ENCODE results near the gene DZANK1.
"Not testable (repeated sequence)": the region's sequence is repeated elsewhere in the genome, so short reads cannot be mapped to it uniquely, and the experiment has no call there.

DZANK1 gene

GRCh38 chr20:18436847-18437246 is 30.0 kb downstream of the DZANK1 start:
- no peak for DNase-seq

GRCh38 chr20:18431206-18431605 is 35.6 kb downstream of the DZANK1 start:
- DNase-seq = no peak

DNA sequence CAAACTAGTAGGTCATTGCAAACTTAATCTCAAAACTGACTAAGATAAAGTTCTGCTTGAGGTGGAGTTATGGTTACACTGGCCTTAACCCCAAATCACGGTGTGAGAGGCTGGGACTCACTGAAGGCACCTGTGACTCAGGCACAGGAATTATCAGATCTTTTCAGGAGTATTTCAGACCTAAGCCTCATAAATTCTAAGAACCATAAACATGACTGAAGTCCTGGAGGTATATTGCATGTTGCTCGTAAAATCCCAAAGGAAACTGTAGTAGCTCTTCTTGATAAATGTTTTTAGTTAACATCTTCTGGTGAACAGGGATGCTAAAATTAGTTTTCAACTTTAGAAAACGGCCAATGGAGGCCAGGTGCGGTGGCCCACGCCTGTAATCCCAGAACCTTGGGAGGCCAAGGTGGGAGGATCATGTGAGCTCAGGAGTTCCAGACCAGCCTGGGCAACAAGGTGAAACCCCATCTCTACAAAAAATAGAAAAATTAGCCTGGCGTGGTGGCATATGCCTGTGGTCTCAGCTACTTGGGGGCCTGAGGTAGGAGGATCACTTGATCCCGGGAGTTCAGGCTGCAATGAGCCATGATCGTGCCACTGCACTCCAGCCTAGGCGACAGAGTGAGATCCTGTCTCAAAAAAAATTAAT is 36.5 kb downstream of the DZANK1 start:
- no peak for DNase-seq

- no peak for DNase-seq
These were observed 38.2 kb downstream of the DZANK1 start for GRCh38 chr20:18428490-18429173.

GRCh38 chr20:18427214-18427613 is 39.6 kb downstream of the DZANK1 start:
- no peak for DNase-seq

- no peak for DNase-seq
These were observed 45.2 kb downstream of the DZANK1 start for GRCh38 chr20:18421608-18422007.

DNA sequence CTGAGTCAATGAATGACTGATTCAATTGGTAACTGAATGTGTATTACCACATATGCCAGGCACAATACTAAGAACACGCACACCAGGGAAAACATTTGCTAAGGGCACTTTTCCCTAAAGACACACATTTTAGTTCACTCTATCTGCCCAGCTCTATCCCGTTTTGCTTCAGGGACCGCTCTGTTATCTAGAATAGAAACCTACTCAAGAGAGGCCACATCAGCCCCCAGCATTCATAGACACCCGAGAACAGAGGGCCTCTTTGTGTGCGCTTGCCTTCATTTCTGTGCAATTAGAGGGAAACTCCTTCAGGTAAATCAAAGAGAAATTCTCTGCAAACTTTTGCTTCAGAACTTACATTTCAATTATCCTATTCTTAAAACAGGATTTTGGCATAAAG is 50.3 kb downstream of the DZANK1 start:
- no peak for DNase-seq

DNA sequence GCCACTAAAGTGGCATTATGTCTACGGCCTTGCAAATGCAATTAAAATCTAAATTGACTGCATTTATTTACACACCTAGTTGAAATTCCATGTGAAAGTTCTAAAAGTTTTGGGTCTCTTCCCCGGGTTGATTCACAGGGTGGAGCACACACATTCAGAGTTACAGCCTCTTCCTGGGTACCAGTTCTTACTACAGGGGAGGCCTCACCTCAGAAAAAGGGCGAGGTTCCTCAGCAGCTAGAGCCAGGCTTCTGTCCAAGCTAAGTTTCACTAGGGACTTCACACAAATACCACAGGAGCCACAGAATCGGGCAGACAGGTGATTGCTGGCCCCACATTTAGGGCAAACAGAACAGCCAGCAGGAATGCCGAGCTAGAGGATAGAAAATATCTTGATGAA is 52.7 kb downstream of the DZANK1 start:
- no peak for DNase-seq

GRCh38 chr20:18412221-18412901 is 54.5 kb downstream of the DZANK1 start:
- no peak for DNase-seq

DNA sequence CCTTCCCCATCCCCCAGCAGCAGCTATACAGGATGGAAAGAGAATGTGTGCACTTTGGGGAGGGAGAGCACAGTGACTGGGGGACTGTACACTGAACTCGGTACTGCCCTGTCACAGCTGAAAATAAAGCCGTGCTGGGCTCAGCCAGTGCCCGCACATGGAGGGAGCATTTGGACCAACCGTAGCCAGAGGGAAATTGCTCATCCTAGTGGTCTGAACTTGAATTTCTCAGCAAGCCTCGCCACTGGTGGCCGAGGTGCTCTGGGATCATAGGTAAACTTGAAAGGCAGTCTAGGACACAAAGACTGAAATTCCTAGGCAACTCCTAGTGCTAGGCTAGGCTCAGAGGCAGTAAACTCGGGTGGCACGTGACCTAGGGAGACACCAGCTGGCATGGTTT is 61.0 kb downstream of the DZANK1 start:
- DNase-seq = no peak

- DNase-seq = no peak
These were observed 62.7 kb downstream of the DZANK1 start for GRCh38 chr20:18404172-18404571.

DNA sequence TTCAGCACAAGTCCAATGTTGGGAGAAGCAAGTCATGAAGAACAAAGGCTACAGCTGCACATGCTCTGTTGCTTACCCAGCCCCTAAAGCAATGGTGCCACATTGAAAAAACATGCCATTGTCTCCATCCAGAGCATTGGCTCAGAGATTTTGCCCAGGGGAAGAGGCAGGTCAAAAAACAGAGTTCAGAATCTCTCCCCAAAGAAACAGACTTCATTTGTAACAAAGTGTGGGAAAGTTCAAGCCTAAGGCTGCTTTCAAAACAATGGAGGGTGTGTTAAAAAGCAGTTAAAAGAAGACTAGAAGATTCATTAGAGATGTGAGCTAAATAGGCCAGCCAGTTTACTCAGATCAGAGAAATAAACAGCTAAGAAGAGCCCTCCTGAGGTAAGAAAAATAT is 63.6 kb downstream of the DZANK1 start:
- no peak for DNase-seq

DNA sequence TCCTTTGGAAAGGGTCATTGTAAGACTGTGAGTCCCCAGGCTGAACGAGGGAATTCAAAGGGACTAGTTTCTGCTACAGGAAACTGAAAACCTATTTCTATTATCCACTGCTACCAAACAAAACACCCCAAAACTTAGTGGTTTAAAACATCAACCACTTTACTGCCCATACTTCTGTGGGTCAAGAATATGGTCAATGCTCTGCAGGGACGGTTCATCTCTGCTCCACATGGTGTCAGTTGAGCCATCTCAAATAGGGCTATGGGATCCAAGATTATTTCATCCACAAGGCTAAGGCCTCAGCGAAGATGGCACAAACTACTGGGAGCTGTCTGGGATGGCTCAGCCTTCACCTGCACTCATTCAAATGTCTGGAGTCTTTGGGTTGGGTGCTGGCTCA is 65.5 kb downstream of the DZANK1 start:
- DNase-seq = no peak

GRCh38 chr20:18400460-18400859 is 66.4 kb downstream of the DZANK1 start:
- DNase-seq = no peak

- not testable (repeated sequence) for DNase-seq
These were observed 68.1 kb downstream of the DZANK1 start for GRCh38 chr20:18398713-18399112.

GRCh38 chr20:18397030-18397429 is 69.8 kb downstream of the DZANK1 start:
- DNase-seq = no peak

GRCh38 chr20:18395544-18395943 is 71.3 kb downstream of the DZANK1 start:
- no peak for DNase-seq

- DNase-seq = no peak
These were observed 72.5 kb downstream of the DZANK1 start for GRCh38 chr20:18394363-18394762.

GRCh38 chr20:18391686-18392085 is 75.1 kb downstream of the DZANK1 start:
- no peak for DNase-seq

GRCh38 chr20:18390201-18390600 is 76.6 kb downstream of the DZANK1 start:
- no peak for DNase-seq

DNA sequence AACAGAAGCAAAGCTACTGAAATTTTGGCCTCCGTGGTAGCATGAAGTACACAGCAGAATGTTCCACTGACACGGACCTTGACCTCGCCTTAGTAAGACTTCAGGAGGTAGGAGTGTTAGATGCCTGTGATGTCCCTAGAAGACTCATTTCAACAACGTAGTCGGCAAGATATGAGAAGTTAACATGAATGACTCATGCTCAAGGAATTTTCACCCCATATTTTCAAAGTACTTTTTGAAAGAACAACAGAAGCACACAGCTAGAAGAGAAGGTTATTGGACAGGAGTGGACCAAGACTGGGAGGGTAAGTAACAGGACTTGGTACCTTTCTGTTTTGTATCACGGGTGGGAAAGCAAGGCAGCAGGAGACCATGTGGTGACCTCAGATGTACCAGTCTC is 78.0 kb downstream of the DZANK1 start:
- DNase-seq = no peak

GRCh38 chr20:18380908-18381529 is 85.8 kb downstream of the DZANK1 start:
- no peak for DNase-seq

GRCh38 chr20:18377896-18378481 is 88.8 kb downstream of the DZANK1 start:
- DNase-seq = no peak

All from effector CD8-positive, alpha-beta T cell (primary cell).